Progenitor cell of endocrine pancreas (in vitro differentiated cells): Measurements from ENCODE around the gene SCGB3A2. TPM values are rescaled to one million over a fixed set of nuclear protein-coding genes. Genes with fewer than 3 reads are reported as not detected.

Experiments used
- DNase-seq: peaks from one replicate; pipeline ENCODE4 v3.0.0; 2021; ENCODE audit warnings: low spot score; ENCODE audit not compliant: unreplicated experiment
- H3K27ac Mint-ChIP-seq: 2 replicates; pipeline ENCODE4 v1.8.0; 2021; ENCODE audit warnings: mild to moderate bottlenecking, moderate library complexity, mixed read lengths
- H3K27me3 Mint-ChIP-seq: 2 replicates; pipeline ENCODE4 v1.8.0; 2021; ENCODE audit warnings: mixed read lengths
- H3K36me3 Mint-ChIP-seq: 2 replicates; pipeline ENCODE4 v1.8.0; 2022; ENCODE audit warnings: mixed read lengths; ENCODE audit not compliant: insufficient read depth
- H3K4me1 Mint-ChIP-seq: 2 replicates; pipeline ENCODE4 v1.8.0; 2021; ENCODE audit warnings: low read depth, mixed read lengths
- H3K4me3 Mint-ChIP-seq: 2 replicates; pipeline ENCODE4 v1.8.0; 2021; ENCODE audit warnings: low read depth, mild to moderate bottlenecking, moderate library complexity, mixed read lengths
- H3K9me3 Mint-ChIP-seq: 2 replicates; pipeline ENCODE4 v1.8.0; 2021; ENCODE audit warnings: low read depth, mixed read lengths
- CTCF ChIP-seq: fragments of 200-600 bp; sonication (generic); IDR thresholded peaks from one replicate; pipeline ENCODE4 v1.5.0; 2021; ENCODE audit warnings: antibody characterized with exemption, mild to moderate bottlenecking; ENCODE audit not compliant: unreplicated experiment
- total RNA-seq: library from RNA; stranded (reverse); gene quantifications from 2 replicates; pipeline ENCODE4 v1.2.1, GENCODE V29; 2021

SCGB3A2 gene
- total RNA-seq, 1 donor from 2014 or later = not detected

DNA sequence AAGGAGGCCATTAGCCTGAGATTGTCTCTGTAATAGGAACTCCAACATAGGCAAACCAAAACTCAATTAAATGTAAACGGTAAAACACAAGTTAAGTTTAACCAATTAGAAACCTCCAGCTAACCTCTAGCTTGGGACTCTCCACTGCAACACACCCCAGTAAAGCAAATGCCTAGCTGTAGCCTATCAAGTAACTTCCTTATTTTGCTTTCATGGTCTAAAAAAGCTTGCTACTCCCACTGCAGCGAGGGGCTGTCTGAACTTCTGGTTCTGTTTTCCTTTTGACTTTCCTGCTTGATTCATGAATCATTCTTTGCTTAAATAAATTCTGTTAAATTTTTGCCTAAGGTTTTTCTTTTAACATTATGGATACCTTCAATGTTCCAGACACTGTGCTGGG, 52.3 kb downstream of the SCGB3A2 start:
- H3K4me1 Mint-ChIP-seq = peaks cover 1% of the 10 kb centered on the region
- no peak for DNase-seq
- peaks cover 3% of the 10 kb centered on the region for H3K9me3 Mint-ChIP-seq
- TF ChIP-seq CTCF = no peak
- no peak overlapping the region for H3K4me3 Mint-ChIP-seq
- no peak overlapping the region for H3K27ac Mint-ChIP-seq
- peaks cover 4% of the 10 kb centered on the region for H3K27me3 Mint-ChIP-seq
- no peaks in the 10 kb centered on the region for H3K36me3 Mint-ChIP-seq

Other genes with a start within 250 kb of the SCGB3A2 start
- 5.0 and 6.0 TPM in 2 replicates for gene JAKMIP2, start 96.0 kb upstream of the SCGB3A2 start, total RNA-seq
- gene SPINK1, start 47.0 kb upstream of the SCGB3A2 start, total RNA-seq = 3,409 and 3,546 TPM in 2 replicates
- not detected in 2 replicates for gene C5orf46, start 27.8 kb downstream of the SCGB3A2 start, total RNA-seq
- 19.7 and 23.8 TPM in 2 replicates for gene SPINK5, start 185.3 kb downstream of the SCGB3A2 start, total RNA-seq